OCI-LY3 (cell line): Measurements from ENCODE around the gene USF1.

ENCODE experiments used
- EZH2phosphoT487 ChIP-seq: fragments of 200-600 bp; shearing (Covaris generic); IDR thresholded peaks from 2 replicates; pipeline ENCODE4 v1.6.1; 2018; ENCODE audit warnings: antibody characterized with exemption, mixed run types, low read depth
- TF ChIP-seq, protein P1 (sequence below): fragments of 200-600, 300-600 bp; sonication (generic); IDR thresholded peaks from 2 replicates; pipeline ENCODE4 v1.5.1; 2014; ENCODE audit warnings: antibody characterized with exemption, low read length, low read depth

- TF ChIP-seq, protein P1, sequence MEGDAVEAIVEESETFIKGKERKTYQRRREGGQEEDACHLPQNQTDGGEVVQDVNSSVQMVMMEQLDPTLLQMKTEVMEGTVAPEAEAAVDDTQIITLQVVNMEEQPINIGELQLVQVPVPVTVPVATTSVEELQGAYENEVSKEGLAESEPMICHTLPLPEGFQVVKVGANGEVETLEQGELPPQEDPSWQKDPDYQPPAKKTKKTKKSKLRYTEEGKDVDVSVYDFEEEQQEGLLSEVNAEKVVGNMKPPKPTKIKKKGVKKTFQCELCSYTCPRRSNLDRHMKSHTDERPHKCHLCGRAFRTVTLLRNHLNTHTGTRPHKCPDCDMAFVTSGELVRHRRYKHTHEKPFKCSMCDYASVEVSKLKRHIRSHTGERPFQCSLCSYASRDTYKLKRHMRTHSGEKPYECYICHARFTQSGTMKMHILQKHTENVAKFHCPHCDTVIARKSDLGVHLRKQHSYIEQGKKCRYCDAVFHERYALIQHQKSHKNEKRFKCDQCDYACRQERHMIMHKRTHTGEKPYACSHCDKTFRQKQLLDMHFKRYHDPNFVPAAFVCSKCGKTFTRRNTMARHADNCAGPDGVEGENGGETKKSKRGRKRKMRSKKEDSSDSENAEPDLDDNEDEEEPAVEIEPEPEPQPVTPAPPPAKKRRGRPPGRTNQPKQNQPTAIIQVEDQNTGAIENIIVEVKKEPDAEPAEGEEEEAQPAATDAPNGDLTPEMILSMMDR = no peak
- no peak for TF ChIP-seq EZH2phosphoT487
Observed at GRCh38 chr1:160996178-160996577, 49.6 kb downstream of the USF1 start.
